Measurements from ENCODE around the gene HDLBP.
A peak's percentile ranks its signal among the peaks of the same experiment; 100 is the strongest.

The HDLBP gene

GRCh38 chr2:241270531-241270930 lies 44.9 kb downstream of the HDLBP start:
- Histone ChIP-seq H4K91ac (ENCODE audit: low read depth, low read length) (peak overlapping the region; percentile 26), H2BK120ac (ENCODE audit: insufficient read depth, low read length, poor library complexity) (no peak overlapping the region), H2AK5ac (ENCODE audit: low read length) (no peak overlapping the region), H4K8ac (ENCODE audit: low read depth, low read length) (no peak overlapping the region), H3K79me1 (ENCODE audit: low read length) (peaks cover 12% of the 10 kb centered on the region), H3K4me1 (ENCODE audit: control insufficient read depth in 1 of 2, insufficient read depth in 2 of 2, low read length in 2 of 2) (peaks cover 22 to 34% of the 10 kb centered on the region in 2 experiments), H3K27me3 (ENCODE audit: insufficient read depth, low read length) (no peaks in the 10 kb centered on the region), H3K9ac (ENCODE audit: low read length) (no peak overlapping the region), H3K14ac (ENCODE audit: low read length) (peak overlapping the region; percentile 49), H3K4me3 (ENCODE audit: low read depth, low read length) (no peak overlapping the region), H3K9me3 (ENCODE audit: insufficient read depth, low read depth, low read length) (no peaks in the 10 kb centered on the region), H3K4me2 (ENCODE audit: low read length) (peak overlapping the region; percentile 72), H3K4ac (ENCODE audit: low read depth, low read length) (peak overlapping the region; percentile 86), H3K79me2 (ENCODE audit: control insufficient read depth, insufficient read depth, low read length, poor library complexity) (peaks cover 28% of the 10 kb centered on the region), H3K27ac (ENCODE audit: low read depth, low read length) (peak overlapping the region; percentile 12), H2AFZ (ENCODE audit: insufficient read depth, low read length, poor library complexity) (no peak overlapping the region), H3K36me3 (ENCODE audit: control insufficient read depth in 1 of 2, insufficient read depth in 2 of 2, low read length in 2 of 2) (peaks cover 22 to 23% of the 10 kb centered on the region in 2 experiments), H4K12ac (ENCODE audit: low read depth, low read length) (no peak overlapping the region), H2BK5ac (ENCODE audit: low read depth, low read length, poor library complexity) (peak overlapping the region; percentile 45), H2BK12ac (ENCODE audit: low read length) (peak overlapping the region; percentile 51), H3K18ac (ENCODE audit: low read length) (peak overlapping the region; percentile 76), H3K23ac (ENCODE audit: low read length) (no peak overlapping the region)
- WGBS (ENCODE audit: extremely low coverage, insufficient coverage, insufficient read length): no CpG with 5 or more reads among the region's 5 CpGs
- no peak for DNase-seq

DNA sequence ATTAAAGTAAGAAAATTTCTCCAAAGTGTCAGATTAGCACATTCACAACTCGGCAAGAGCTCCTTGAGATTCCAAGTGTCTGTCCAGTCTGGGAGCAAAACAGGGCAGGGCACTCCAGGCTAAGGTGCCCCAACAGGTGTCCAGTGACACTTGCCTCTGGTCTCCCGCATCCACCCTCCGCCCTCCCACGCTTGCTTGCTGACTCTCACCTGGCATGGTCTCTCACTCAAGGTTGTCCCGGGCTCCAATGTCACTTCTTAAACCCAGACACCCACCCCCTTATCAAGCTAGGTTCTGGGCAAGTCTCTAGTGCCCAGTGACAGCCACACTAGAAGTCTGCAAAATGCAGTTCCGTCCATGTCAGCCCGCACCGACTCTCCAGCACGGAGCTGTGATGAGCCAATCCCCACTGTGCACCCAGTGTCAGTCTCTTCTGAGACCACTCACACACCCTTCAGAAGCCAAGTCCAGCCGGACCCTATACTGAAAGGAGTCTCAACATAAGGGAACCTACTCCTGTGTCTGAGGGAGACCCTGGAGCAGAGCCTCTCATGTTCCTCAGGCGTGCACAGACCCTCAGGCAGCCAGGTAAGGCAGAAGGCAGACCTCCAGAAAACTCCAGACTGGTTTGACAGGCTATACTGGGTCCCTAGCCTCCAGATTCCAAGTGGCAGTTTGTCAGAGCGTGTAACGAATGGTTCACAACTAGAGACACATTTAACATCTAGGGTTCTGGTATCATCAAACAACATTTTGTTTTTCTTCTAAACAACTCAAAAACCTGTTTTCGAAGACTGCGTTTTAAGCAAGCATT lies 45.6 kb downstream of the HDLBP start:
- Histone ChIP-seq H3K4me1 (ENCODE audit: control insufficient read depth in 1 of 2, insufficient read depth in 2 of 2, low read length in 2 of 2) (peaks cover 22 to 34% of the 10 kb centered on the region in 2 experiments), H3K36me3 (ENCODE audit: control insufficient read depth in 1 of 2, insufficient read depth in 2 of 2, low read length in 2 of 2) (peaks cover 27 to 29% of the 10 kb centered on the region in 2 experiments), H3K4me3 (ENCODE audit: low read depth, low read length) (no peak overlapping the region), H3K23ac (ENCODE audit: low read length) (no peak overlapping the region), H2BK12ac (ENCODE audit: low read length) (no peak overlapping the region), H3K9ac (ENCODE audit: low read length) (no peak overlapping the region), H2BK120ac (ENCODE audit: insufficient read depth, low read length, poor library complexity) (no peak overlapping the region), H4K12ac (ENCODE audit: low read depth, low read length) (no peak overlapping the region), H2BK5ac (ENCODE audit: low read depth, low read length, poor library complexity) (peak overlapping the region; percentile 2), H3K9me3 (ENCODE audit: insufficient read depth, low read depth, low read length) (no peaks in the 10 kb centered on the region), H4K91ac (ENCODE audit: low read depth, low read length) (no peak overlapping the region), H2AFZ (ENCODE audit: insufficient read depth, low read length, poor library complexity) (no peak overlapping the region), H3K4me2 (ENCODE audit: low read length) (peak overlapping the region; percentile 72), H2AK5ac (ENCODE audit: low read length) (no peak overlapping the region), H3K79me1 (ENCODE audit: low read length) (peaks cover 12% of the 10 kb centered on the region), H3K14ac (ENCODE audit: low read length) (no peak overlapping the region), H3K4ac (ENCODE audit: low read depth, low read length) (peak overlapping the region; percentile 35), H3K27me3 (ENCODE audit: insufficient read depth, low read length) (no peaks in the 10 kb centered on the region), H3K27ac (ENCODE audit: low read depth, low read length) (peak overlapping the region; percentile 12), H3K79me2 (ENCODE audit: control insufficient read depth, insufficient read depth, low read length, poor library complexity) (peaks cover 28% of the 10 kb centered on the region), H4K8ac (ENCODE audit: low read depth, low read length) (no peak overlapping the region), H3K18ac (ENCODE audit: low read length) (peak overlapping the region; percentile 4)
- no CpG with 5 or more reads among the region's 15 CpGs for WGBS (ENCODE audit: extremely low coverage, insufficient coverage, insufficient read length)
- DNase-seq: peak; percentile 52 to 71

- Histone ChIP-seq H3K27me3 (ENCODE audit: insufficient read depth, low read length) (no peaks in the 10 kb centered on the region), H3K79me2 (ENCODE audit: control insufficient read depth, insufficient read depth, low read length, poor library complexity) (peaks cover 28% of the 10 kb centered on the region), H3K79me1 (ENCODE audit: low read length) (peaks cover 12% of the 10 kb centered on the region), H2BK5ac (ENCODE audit: low read depth, low read length, poor library complexity) (peak overlapping the region; percentile 38), H3K9ac (ENCODE audit: low read length) (no peak overlapping the region), H2BK12ac (ENCODE audit: low read length) (no peak overlapping the region), H4K12ac (ENCODE audit: low read depth, low read length) (no peak overlapping the region), H4K8ac (ENCODE audit: low read depth, low read length) (no peak overlapping the region), H2AK5ac (ENCODE audit: low read length) (no peak overlapping the region), H3K36me3 (ENCODE audit: control insufficient read depth in 1 of 2, insufficient read depth in 2 of 2, low read length in 2 of 2) (peaks cover 35 to 38% of the 10 kb centered on the region in 2 experiments), H3K4me2 (ENCODE audit: low read length) (peak overlapping the region; percentile 20), H3K27ac (ENCODE audit: low read depth, low read length) (peak overlapping the region; percentile 48), H3K14ac (ENCODE audit: low read length) (no peak overlapping the region), H3K23ac (ENCODE audit: low read length) (no peak overlapping the region), H3K4me3 (ENCODE audit: low read depth, low read length) (no peak overlapping the region), H3K18ac (ENCODE audit: low read length) (no peak overlapping the region), H3K4ac (ENCODE audit: low read depth, low read length) (peak overlapping the region; percentile 23), H3K4me1 (ENCODE audit: control insufficient read depth in 1 of 2, insufficient read depth in 2 of 2, low read length in 2 of 2) (peaks cover 22 to 34% of the 10 kb centered on the region in 2 experiments), H2BK120ac (ENCODE audit: insufficient read depth, low read length, poor library complexity) (no peak overlapping the region), H3K9me3 (ENCODE audit: insufficient read depth, low read depth, low read length) (no peaks in the 10 kb centered on the region), H2AFZ (ENCODE audit: insufficient read depth, low read length, poor library complexity) (no peak overlapping the region), H4K91ac (ENCODE audit: low read depth, low read length) (no peak overlapping the region)
- WGBS (ENCODE audit: extremely low coverage, insufficient coverage, insufficient read length): no CpG with 5 or more reads among the region's 14 CpGs
- DNase-seq: peak; percentile 72 to 85
Measured at GRCh38 chr2:241268716-241269445, 46.6 kb downstream of the HDLBP start.

DNA sequence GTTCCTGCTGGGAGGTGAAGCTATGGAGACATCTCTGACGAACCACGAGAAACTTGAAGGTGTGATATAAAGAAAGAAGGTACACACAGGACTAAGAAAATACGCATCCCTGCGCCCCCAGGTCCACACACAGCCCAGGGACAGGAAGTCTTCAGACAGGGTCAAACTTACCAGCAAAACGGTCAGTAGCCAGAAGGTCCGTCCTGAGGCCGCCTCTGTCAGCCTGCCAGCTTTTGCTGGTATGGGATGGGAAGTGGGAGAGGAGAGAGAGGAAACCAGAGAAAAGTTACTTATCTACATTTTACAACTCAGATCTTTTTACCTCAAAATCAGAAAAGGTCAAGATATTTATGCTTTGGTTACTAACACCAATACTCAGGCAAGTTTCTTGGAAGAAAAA lies 47.2 kb downstream of the HDLBP start:
- Histone ChIP-seq H3K18ac (ENCODE audit: low read length) (peak overlapping the region; percentile 46), H3K4me1 (ENCODE audit: control insufficient read depth in 1 of 2, insufficient read depth in 2 of 2, low read length in 2 of 2) (peaks cover 22 to 34% of the 10 kb centered on the region in 2 experiments), H4K91ac (ENCODE audit: low read depth, low read length) (no peak overlapping the region), H3K4me2 (ENCODE audit: low read length) (no peak overlapping the region), H2BK5ac (ENCODE audit: low read depth, low read length, poor library complexity) (no peak overlapping the region), H3K27me3 (ENCODE audit: insufficient read depth, low read length) (no peaks in the 10 kb centered on the region), H3K4me3 (ENCODE audit: low read depth, low read length) (no peak overlapping the region), H3K14ac (ENCODE audit: low read length) (no peak overlapping the region), H3K79me1 (ENCODE audit: low read length) (peaks cover 12% of the 10 kb centered on the region), H2AFZ (ENCODE audit: insufficient read depth, low read length, poor library complexity) (no peak overlapping the region), H2BK120ac (ENCODE audit: insufficient read depth, low read length, poor library complexity) (no peak overlapping the region), H2BK12ac (ENCODE audit: low read length) (no peak overlapping the region), H3K23ac (ENCODE audit: low read length) (no peak overlapping the region), H3K9ac (ENCODE audit: low read length) (no peak overlapping the region), H3K27ac (ENCODE audit: low read depth, low read length) (no peak overlapping the region), H2AK5ac (ENCODE audit: low read length) (no peak overlapping the region), H4K12ac (ENCODE audit: low read depth, low read length) (no peak overlapping the region), H3K9me3 (ENCODE audit: insufficient read depth, low read depth, low read length) (no peaks in the 10 kb centered on the region), H3K4ac (ENCODE audit: low read depth, low read length) (peak overlapping the region; percentile 3), H4K8ac (ENCODE audit: low read depth, low read length) (no peak overlapping the region), H3K79me2 (ENCODE audit: control insufficient read depth, insufficient read depth, low read length, poor library complexity) (peaks cover 28% of the 10 kb centered on the region), H3K36me3 (ENCODE audit: control insufficient read depth in 1 of 2, insufficient read depth in 2 of 2, low read length in 2 of 2) (peaks cover 40 to 42% of the 10 kb centered on the region in 2 experiments)
- no CpG with 5 or more reads among the region's 7 CpGs for WGBS (ENCODE audit: extremely low coverage, insufficient coverage, insufficient read length)
- DNase-seq: no peak
